Activated naive CD4-positive, alpha-beta T cell treated with anti-CD3 and anti-CD28 coated beads for 36 hours (primary cell): Measurements from ENCODE around the gene CHMP5. TPM values are rescaled to one million over a fixed set of nuclear protein-coding genes. Genes with fewer than 3 reads are reported as not detected.

Experiments used
- CTCF ChIA-PET: fragments of 350-600 bp; sonication (Branson Sonifier 250); formaldehyde crosslinking; loops from one replicate; lab custom pipeline; 2021; ENCODE audit warnings: antibody characterized with exemption; lab: Charles Lee
- DNase-seq: peaks from one replicate; pipeline ENCODE4 v3.0.0-alpha.2; 2020
- H3K27ac Mint-ChIP-seq: one replicate; pipeline ENCODE4 v1.8.0; 2021; ENCODE audit warnings: mild to moderate bottlenecking, mixed read lengths
- H3K27me3 Mint-ChIP-seq: one replicate; pipeline ENCODE4 v1.8.0; 2021; ENCODE audit warnings: low read depth, mixed read lengths
- H3K36me3 Mint-ChIP-seq: one replicate; pipeline ENCODE4 v1.8.0; 2021; ENCODE audit warnings: low read depth, mixed read lengths
- H3K4me1 Mint-ChIP-seq: one replicate; pipeline ENCODE4 v1.8.0; 2021; ENCODE audit warnings: low read depth, mixed read lengths
- H3K4me3 Mint-ChIP-seq: one replicate; pipeline ENCODE4 v1.8.0; 2021; ENCODE audit warnings: mild to moderate bottlenecking, moderate library complexity, mixed read lengths
- H3K9me3 Mint-ChIP-seq: one replicate; pipeline ENCODE4 v1.8.0; 2021; ENCODE audit warnings: mixed read lengths
- intact Hi-C: fragments of 100-400 bp; cut with micrococcal nuclease; formaldehyde crosslinking; loops from one replicate; pipeline ENCODE4 v1.15.1; 2023
- total RNA-seq, 2 experiments: library from RNA; stranded (reverse); gene quantifications; one replicate each; pipeline ENCODE4 v1.2.3, GENCODE V29; 2021

The CHMP5 gene
- total RNA-seq, 2 experiments from 2014 or later, result 151 to 162 TPM

DNA sequence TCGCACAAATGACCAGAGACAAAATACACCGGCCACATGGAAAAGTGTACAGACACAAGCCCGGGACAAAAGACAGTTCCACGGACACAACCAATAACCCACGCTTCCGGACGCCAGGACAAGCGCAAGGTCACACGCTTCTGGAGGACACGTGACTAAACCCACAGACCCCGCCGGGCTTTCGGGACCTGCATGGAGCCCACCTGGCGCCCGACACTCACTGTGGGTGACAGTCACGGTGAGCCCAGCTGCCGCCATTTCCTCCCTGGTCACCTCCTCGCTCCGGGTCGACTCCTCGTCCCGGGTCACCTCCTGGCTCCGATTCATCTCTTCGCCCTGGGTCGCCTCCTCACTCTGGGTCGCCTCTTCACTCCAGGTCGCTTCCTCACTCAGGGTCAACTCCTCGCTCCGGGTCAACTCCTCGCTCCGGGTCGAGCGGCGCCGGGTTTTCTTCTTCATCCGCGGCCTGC, 811 bp upstream of the CHMP5 start:
- no peaks in the 10 kb centered on the region for H3K27me3 Mint-ChIP-seq
- CTCF ChIA-PET, result interaction anchor here (0.6 to 1.0 kb wide), 2 partner anchors 19 to 159 kb away, joined by 3 read pairs; no protein-coding TSS in a partner anchor
- intact Hi-C loops, result loop anchor here (1.0 to 5.0 kb wide), 15 partner anchors 26 to 1922 kb away; partner anchors contain the start of genes APTX, B4GALT1, DNAJA1 and KIF24

DNA sequence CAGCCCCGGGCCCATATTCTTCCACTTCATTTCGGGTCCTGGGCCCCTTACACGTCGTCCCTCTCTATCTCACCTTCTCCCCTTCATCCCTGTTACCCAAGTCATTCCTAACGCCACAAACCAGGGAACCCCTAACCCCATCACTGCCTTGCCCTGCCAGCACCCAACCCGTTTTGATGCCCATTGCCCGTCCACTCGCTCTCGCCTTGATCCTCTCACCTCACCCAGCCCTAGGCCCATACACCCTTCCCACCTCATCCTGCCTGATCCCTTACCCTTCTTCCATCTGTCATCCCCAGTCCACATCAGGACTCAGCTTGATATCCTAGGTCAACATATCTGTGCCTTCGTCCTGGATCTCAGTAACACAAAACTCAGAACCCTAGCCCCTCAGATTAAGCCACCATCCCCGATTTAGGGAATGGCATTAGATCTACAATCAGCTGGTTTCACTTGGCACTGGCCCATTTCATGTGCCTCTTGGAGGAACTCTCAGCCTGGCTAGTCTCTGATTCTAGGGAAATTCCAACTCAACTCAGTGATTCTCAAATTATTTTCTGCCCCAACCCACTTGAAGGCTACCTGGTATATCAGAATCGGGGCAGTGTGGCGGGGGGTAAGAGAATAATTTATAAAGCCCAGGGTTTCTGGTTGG, 489 bp downstream of the CHMP5 start:
- peak; percentile 18 for DNase-seq
- Mint-ChIP-seq H3K4me3 (peak overlapping the region; percentile 94), H3K27ac (peak overlapping the region; percentile 98), H3K27me3 (no peaks in the 10 kb centered on the region), H3K36me3 (peaks cover 44% of the 10 kb centered on the region), H3K9me3 (no peaks in the 10 kb centered on the region), H3K4me1 (peaks cover 44% of the 10 kb centered on the region)
- intact Hi-C loops, result no loop called here
- CTCF ChIA-PET, result interaction anchor here (1.1 kb wide), 1 partner anchor 21 kb away, joined by 4 read pairs; no protein-coding TSS in a partner anchor

More for the DNA sequence above, 811 bp upstream of the CHMP5 start:
- Mint-ChIP-seq H3K27ac (peak overlapping the region; percentile 69), H3K9me3 (no peaks in the 10 kb centered on the region), H3K4me1 (peaks cover 48% of the 10 kb centered on the region), H3K4me3 (peak overlapping the region; percentile 90), H3K36me3 (peaks cover 46% of the 10 kb centered on the region)
- DNase-seq, result peak; percentile 50

DNA sequence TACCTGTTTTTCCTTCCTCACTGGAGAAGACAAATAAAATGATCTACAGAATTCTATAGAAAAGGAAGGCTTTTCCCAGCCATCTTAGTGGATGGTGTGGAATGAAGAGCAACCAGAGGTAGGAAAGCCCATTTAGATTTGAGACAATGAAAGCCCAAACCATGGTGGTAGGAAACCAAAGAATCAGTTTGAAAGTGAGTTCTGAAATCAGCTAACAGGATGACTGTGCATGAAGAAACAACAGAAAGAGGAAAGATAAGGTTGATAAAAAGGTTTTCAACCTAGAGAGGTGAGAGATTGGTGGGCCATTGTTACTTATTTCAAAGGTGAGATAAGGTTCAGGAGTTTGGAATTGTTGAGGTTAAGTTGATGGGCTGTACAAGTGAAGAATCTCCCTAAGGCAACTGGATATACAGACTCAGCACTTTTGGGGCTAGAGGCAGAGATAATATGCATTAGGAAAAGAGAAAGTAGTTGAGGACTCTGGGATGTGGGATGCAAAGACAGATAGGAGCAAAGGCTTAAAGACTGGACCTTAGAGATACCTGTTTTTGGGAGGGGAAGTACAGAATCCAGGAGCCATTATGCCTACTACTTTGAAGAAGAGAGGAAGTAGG, 2.4 kb downstream of the CHMP5 start:
- intact Hi-C loops, result no loop called here
- Mint-ChIP-seq H3K27me3 (no peaks in the 10 kb centered on the region), H3K9me3 (no peaks in the 10 kb centered on the region), H3K36me3 (peaks cover 46% of the 10 kb centered on the region), H3K27ac (peak overlapping the region; percentile 98), H3K4me3 (peak overlapping the region; percentile 9), H3K4me1 (peaks cover 38% of the 10 kb centered on the region)
- CTCF ChIA-PET, result no interaction called here
- DNase-seq, result no peak

DNA sequence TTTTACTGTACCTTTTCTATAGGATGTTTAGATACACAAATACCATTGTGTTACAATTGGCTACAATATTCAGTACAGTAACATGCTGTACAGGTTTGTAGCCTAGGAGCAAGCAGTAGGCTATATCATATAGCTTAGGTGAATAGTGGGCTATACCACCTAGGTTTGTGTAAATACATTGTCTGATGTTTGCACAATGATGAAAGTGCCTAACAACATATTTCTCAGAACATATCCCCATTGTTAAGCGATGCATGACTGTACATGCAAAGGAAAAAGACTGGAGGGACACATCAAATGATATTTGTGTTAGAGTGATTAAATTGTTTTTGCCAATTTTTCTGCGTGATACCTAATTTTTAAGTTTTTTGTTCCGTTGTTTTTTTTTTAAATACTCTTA, 5.3 kb downstream of the CHMP5 start:
- Mint-ChIP-seq H3K27me3 (no peaks in the 10 kb centered on the region), H3K4me3 (no peak overlapping the region), H3K9me3 (no peaks in the 10 kb centered on the region), H3K36me3 (peaks cover 43% of the 10 kb centered on the region), H3K4me1 (peaks cover 30% of the 10 kb centered on the region), H3K27ac (no peak overlapping the region)
- CTCF ChIA-PET, result interaction anchor here (1.3 kb wide), 1 partner anchor 17 kb away, joined by 4 read pairs; no protein-coding TSS in a partner anchor
- intact Hi-C loops, result no loop called here
- DNase-seq, result no peak

DNA sequence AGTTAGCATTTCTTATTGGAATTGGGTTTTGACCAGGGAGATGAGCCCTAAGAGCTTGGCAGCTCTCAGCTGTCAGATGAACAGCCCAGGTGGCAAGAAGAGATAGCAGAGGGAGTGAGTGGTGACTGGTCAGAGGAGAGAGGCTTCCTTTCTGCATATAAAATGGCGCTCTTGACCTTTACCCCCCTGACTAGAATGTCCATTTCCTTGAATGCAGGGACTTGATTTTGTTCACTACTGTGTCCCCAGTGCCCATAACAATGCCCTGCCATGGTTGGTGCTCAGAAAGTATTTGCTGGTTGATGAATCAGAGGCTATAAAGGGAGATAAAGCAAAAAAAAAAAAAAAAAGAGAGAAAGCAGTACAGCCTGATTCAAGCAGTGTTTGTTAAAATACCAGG, 7.2 kb downstream of the CHMP5 start:
- Mint-ChIP-seq H3K27me3 (no peaks in the 10 kb centered on the region), H3K27ac (no peak overlapping the region), H3K4me3 (no peak overlapping the region), H3K9me3 (no peaks in the 10 kb centered on the region), H3K4me1 (peaks cover 14% of the 10 kb centered on the region), H3K36me3 (peaks cover 32% of the 10 kb centered on the region)
- intact Hi-C loops, result no loop called here
- no peak for DNase-seq
- CTCF ChIA-PET, result interaction anchor here (0.6 to 1.2 kb wide), 2 partner anchors 15 to 81 kb away, joined by 3 to 7 read pairs; no protein-coding TSS in a partner anchor

DNA sequence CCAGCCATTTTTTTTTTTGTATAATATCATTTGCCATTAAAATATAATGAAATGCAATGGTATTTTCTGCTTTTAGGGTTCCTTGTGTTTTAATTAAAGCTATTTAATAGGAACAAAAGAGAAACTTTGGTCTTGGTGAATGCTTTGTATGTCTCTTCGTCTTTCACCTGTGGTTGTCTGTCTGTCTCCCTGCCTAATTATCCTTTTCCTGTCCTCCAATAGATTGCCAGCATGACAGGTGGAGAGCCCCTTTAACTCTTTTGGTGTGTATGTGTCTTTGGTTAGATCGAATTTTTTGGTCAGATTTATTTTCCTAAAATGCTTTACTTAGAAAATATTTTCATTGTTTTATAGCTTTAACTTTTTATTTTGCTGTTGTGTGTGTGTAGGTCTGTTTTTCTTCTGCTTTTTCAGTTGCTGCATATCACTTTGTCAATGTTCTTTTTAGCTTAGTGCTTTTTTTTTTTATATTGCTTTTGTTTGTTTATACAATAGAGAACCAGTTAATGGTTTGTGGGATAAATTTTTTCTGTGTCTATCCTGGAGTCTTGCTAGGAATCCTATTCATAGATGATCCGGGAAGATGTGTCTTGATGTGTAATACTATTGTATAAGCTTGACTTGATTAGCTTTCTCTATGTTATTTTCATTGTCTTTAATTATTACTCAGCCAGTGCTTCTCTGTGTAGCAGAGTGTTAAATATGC, 8.6 kb downstream of the CHMP5 start:
- Mint-ChIP-seq H3K27me3 (no peaks in the 10 kb centered on the region), H3K9me3 (no peaks in the 10 kb centered on the region), H3K36me3 (peaks cover 37% of the 10 kb centered on the region), H3K4me3 (no peak overlapping the region), H3K4me1 (peaks cover 8% of the 10 kb centered on the region), H3K27ac (no peak overlapping the region)
- no peak for DNase-seq
- intact Hi-C loops, result no loop called here
- CTCF ChIA-PET, result interaction anchor here (0.7 to 1.2 kb wide), 3 partner anchors 10 to 73 kb away, joined by 4 to 7 read pairs (median 5); no protein-coding TSS in a partner anchor

DNA sequence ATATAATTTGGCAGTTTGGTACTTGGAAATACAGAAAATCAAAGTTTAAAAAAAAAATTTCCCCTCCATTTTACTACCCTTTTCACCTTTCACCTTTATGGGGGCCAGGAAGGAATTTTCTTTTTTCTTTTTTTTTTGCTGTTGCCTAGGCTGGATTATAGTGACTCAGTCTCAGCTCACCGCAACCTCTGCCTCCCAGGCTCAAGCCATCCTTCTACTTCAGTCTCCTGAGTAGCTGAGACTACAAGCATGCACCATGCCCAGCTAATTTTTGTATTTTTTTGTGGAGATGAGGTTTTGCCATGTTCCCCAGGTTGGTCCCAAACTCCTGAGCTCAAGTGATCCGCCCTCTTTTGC, 9.1 kb downstream of the CHMP5 start:
- Mint-ChIP-seq H3K4me1 (peaks cover 8% of the 10 kb centered on the region), H3K9me3 (no peaks in the 10 kb centered on the region), H3K27ac (no peak overlapping the region), H3K27me3 (no peaks in the 10 kb centered on the region), H3K4me3 (no peak overlapping the region), H3K36me3 (peaks cover 37% of the 10 kb centered on the region)
- DNase-seq, result no peak
- CTCF ChIA-PET, result interaction anchor here (0.7 to 1.1 kb wide), 3 partner anchors 9 to 73 kb away, joined by 3 to 5 read pairs (median 4); no protein-coding TSS in a partner anchor
- intact Hi-C loops, result no loop called here

DNA sequence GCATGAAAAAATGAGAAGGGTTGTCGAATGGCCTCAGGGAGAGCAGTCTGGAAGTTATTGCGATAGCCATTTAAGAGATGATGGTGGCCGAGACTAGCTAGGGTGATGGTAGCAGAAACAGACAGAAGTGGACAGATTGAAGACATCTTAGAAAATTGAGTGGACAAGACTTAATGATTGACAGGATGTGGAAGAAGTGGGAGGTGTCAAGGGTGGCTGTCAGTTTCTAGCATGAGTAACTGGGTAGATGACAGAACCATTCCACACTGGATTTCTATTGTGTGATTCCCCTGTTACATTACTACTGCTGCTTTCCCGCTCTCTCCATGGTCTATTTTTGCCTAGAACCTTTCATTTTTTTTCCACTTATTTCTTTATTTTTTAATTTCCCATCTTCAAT, 12.6 kb downstream of the CHMP5 start:
- Mint-ChIP-seq H3K4me3 (no peak overlapping the region), H3K9me3 (no peaks in the 10 kb centered on the region), H3K36me3 (peaks cover 28% of the 10 kb centered on the region), H3K27me3 (no peaks in the 10 kb centered on the region), H3K4me1 (peaks cover 7% of the 10 kb centered on the region), H3K27ac (peak overlapping the region; percentile 13)
- intact Hi-C loops, result no loop called here
- CTCF ChIA-PET, result interaction anchor here (0.8 kb wide), 1 partner anchor 10 kb away, joined by 4 read pairs; no protein-coding TSS in a partner anchor
- no peak for DNase-seq

DNA sequence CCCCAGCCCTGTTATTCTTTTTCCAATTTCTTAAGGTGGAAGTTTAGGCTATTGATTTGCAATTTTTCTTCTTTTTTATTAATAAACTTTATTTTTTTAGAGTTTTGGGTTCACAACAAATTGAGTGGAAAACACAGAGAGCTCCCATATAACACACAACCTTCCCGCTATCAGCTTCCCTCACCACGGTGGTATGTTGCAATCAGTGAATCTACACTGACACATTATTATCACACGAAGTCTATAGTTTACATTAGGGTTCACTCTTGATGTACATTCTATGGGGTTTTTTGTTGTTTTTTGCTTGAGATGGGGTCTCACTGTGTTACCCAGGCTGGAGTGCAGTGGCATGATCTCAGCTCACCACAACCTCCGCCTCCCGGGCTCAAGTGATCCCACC, 20.7 kb downstream of the CHMP5 start:
- intact Hi-C loops, result loop anchor here (5.0 kb wide), 1 partner anchor 437 kb away; no protein-coding TSS in a partner anchor
- H3K4me1 Mint-ChIP-seq, result peaks cover 12% of the 10 kb centered on the region
- CTCF ChIA-PET, result interaction anchor here (0.6 to 2.8 kb wide), 5 partner anchors 32 to 227 kb away, joined by 3 to 15 read pairs (median 3); no protein-coding TSS in a partner anchor
- H3K27me3 Mint-ChIP-seq, result no peaks in the 10 kb centered on the region
- peaks cover 3% of the 10 kb centered on the region for H3K36me3 Mint-ChIP-seq
- H3K27ac Mint-ChIP-seq, result no peak overlapping the region
- no peak overlapping the region for H3K4me3 Mint-ChIP-seq
- no peaks in the 10 kb centered on the region for H3K9me3 Mint-ChIP-seq
- no peak for DNase-seq

DNA sequence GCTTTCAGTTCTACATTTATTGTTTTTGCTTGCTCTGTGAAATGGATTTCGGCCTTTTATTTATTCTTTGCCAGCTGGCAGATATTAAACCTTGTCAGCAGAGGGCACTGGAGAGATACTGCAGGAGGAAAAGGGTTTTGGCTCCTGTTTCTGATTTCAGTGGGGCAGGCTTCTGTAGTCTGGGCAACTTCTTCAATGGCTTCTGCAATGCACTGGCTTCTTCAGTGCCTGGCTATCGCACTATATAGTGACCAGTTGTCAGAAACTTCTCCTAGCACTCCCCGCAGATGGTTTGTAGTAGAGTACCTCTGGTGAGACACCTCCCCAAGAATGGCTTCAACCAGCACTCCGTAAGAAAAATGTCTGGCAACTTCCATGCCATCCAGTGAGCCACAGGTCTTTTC, 22.2 kb downstream of the CHMP5 start:
- Mint-ChIP-seq H3K4me1 (peaks cover 23% of the 10 kb centered on the region), H3K36me3 (peaks cover 9% of the 10 kb centered on the region), H3K9me3 (no peaks in the 10 kb centered on the region), H3K4me3 (no peak overlapping the region), H3K27me3 (no peaks in the 10 kb centered on the region), H3K27ac (peak overlapping the region; percentile 46)
- CTCF ChIA-PET, result interaction anchor here (0.6 to 2.8 kb wide), 22 partner anchors 9 to 364 kb away, joined by 3 to 15 read pairs (median 4); no protein-coding TSS in a partner anchor
- intact Hi-C loops, result loop anchor here (1.0 to 5.0 kb wide), 6 partner anchors 54 to 435 kb away; partner anchors contain the start of gene AQP3
- peak; percentile 72 for DNase-seq

DNA sequence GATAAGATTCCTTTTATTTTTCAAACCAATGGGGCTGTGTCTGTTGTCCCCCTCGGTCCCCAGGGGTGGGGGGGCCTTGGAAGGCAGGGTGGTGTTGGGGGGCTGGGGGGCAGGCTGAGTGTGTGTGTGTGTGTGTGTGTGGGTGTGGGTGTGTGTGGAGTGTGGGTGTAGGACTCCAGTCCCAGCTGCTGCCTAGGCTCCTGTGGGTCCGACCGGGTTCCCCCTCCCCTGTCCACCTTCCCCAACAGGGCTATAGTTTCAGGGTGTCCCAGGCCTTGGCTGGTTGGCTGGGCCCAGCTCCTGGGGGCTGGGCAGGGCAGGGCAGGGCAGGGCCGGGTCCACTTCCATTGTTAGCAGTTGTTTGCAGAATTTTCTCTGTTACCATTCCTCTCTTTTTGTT, 23.4 kb downstream of the CHMP5 start:
- peaks cover 16% of the 10 kb centered on the region for H3K36me3 Mint-ChIP-seq
- no peak for DNase-seq
- H3K27me3 Mint-ChIP-seq, result no peaks in the 10 kb centered on the region
- CTCF ChIA-PET, result interaction anchor here (0.6 to 2.8 kb wide), 10 partner anchors 9 to 165 kb away, joined by 3 to 15 read pairs (median 5); partner anchors contain the start of gene AQP3
- H3K4me3 Mint-ChIP-seq, result no peak overlapping the region
- H3K9me3 Mint-ChIP-seq, result no peaks in the 10 kb centered on the region
- intact Hi-C loops, result loop anchor here (5.0 kb wide), 1 partner anchor 434 kb away; no protein-coding TSS in a partner anchor
- H3K27ac Mint-ChIP-seq, result peak overlapping the region; percentile 78
- H3K4me1 Mint-ChIP-seq, result peaks cover 35% of the 10 kb centered on the region
